HG02588 (cell line): ENCODE data around the gene SETD3.

ENCODE experiments used
- ATAC-seq: cut with Tn5 transposase; IDR thresholded peaks from one replicate; pipeline ENCODE4 v1.9.1; 2021; ENCODE audit warnings: mild to moderate bottlenecking, moderate library complexity; ENCODE audit not compliant: unreplicated experiment

SETD3 gene

GRCh38 chr14:99516871-99517642 lies 36.4 kb upstream of the SETD3 start:
- no peak for ATAC-seq

GRCh38 chr14:99516156-99516870 lies 35.7 kb upstream of the SETD3 start:
- ATAC-seq = no peak

DNA sequence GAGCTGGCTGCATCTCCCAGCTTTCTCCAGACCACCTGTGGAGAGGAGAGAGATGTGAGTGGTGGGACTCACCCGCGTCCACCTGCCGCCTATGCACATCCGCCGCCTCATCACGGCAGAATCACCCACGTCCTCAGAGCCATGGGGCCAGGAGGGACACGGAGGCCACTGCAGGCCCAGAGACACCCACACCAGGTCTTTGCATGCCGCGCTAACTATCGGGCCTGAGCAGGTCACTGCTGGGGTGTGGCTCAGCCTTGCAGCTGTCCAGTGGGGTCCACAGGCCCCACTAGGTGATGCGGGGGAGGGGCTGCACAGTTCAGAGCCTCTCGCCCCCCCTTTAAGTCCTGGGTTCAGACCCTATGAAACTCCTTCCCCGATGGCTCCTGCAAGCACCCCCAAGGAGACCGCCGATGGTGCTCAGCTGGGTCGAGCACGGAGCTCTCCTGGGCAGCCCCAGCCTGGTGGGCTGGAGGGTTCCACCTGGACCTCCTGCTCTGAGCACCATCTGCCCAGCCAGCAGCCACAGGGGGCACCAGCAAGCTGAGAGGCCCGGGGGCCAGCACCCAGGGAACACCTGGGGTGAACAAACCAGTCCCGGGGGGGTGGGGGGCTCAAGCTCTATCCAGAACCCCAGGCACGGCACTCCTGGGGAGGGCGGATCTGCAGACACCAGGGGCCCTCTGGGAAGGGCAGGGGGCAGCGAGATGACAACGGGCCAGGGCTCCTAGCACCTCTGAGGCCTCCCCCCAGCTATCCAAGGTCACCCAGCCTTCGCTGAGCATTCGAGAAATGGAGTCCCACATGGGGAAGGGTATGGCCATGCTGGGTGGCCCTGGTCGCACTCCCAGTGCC lies 34.9 kb upstream of the SETD3 start:
- ATAC-seq = no peak

GRCh38 chr14:99514552-99515300 lies 34.1 kb upstream of the SETD3 start:
- no peak for ATAC-seq

GRCh38 chr14:99513946-99514551 lies 33.4 kb upstream of the SETD3 start:
- no peak for ATAC-seq

DNA sequence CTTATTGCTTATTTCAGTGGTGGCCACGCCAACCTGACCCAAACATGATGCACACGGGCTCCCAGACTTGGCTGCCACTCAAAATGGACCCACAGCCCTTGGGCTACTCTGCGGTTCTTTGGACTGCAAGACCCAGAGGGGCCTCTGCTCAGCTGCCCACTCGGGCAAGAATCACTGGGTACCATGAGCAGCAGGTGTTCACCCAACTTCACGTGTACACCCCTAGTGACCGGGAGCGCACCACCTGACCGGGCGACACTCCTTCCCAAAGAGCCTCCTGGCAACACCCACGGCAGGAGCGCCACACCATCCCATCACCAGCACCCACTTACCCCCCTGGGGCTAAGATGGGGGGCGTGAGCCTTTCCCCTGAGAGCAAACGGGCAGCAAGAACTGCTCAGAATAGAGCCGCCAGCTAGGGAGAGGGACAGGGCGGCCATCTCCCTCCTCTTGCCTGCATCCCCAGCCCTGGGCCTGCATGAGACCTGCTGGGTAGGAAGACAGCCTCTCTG lies 32.6 kb upstream of the SETD3 start:
- ATAC-seq = no peak

GRCh38 chr14:99512571-99513182 lies 32.0 kb upstream of the SETD3 start:
- no peak for ATAC-seq

DNA sequence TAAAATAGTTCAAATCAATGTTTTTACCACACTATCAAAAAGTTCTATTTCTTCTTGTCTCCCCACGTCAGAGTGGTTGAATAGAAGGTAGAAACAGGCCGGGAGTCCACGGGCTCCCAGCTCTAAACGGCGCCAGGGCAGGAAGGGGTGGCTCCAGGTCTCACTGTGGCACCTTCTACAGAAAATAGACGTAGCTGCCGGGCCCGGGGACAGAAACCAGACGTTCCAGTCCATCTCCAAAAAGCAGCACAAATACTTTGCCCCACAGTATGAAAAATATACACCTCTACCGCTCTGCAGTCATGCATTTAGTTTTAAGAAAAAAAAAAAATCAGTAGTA lies 31.4 kb upstream of the SETD3 start:
- ATAC-seq = no peak

DNA sequence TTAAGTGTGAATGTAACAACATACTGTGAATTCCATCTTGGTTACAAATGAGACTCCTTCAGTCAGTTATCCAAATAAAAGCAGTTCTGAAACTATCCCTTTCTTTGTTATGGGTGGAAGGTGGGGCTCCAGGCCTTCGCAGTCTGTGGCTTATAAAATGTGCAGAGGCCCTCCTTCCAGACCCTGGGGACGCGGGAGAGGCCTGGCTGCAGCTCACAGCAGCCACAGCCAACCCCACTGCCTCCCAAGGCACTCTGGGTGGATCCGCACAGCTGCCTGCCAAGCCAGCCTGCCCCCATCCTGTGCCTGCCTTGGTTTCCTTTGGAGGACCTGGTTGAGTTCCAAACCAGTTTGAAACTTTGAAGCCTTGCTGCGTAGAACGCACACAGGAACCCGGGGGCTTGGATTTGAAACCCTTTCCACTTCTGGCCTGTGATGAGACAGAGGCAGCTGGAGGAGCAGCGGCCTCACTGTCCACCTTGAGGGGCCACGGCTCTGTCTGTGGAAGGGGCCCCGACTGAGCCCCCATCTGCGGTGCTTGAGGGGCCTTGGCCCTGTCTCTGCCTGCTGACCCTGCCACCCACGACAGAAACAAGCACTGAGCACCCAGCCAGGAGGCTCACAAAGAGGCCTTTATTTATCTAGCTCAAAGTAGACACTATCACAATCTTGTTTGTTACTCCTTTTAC lies 30.9 kb upstream of the SETD3 start:
- no peak for ATAC-seq

DNA sequence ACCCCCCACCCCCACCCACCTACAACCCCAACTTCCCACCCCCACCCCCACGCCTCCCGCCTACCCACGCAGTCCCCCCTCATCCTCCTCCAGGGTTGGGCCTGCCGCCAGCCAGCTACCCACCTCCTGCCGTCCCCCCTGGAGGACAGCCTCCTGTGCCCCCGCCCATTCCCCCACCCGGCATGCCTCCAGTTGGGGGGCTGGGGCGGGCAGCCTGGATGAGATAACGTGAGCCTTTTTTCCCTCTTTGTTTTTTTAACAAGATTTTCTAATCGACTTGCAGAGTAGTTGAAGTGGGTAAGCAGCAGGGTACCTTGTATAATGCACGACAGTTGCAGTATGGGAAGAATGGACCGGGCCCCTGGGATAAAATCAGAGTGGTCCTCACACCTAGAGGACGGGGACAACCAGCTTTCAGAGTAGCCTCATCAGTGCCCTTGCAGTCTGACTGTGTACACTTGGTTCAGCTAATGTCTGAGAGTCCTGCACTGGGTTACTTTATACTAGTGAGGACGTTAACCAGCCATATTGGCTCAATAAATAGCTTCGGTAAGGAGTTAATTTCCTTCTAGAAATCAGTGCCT lies 30.0 kb upstream of the SETD3 start:
- no peak for ATAC-seq

GRCh38 chr14:99509871-99510555 lies 29.4 kb upstream of the SETD3 start:
- ATAC-seq = no peak

DNA sequence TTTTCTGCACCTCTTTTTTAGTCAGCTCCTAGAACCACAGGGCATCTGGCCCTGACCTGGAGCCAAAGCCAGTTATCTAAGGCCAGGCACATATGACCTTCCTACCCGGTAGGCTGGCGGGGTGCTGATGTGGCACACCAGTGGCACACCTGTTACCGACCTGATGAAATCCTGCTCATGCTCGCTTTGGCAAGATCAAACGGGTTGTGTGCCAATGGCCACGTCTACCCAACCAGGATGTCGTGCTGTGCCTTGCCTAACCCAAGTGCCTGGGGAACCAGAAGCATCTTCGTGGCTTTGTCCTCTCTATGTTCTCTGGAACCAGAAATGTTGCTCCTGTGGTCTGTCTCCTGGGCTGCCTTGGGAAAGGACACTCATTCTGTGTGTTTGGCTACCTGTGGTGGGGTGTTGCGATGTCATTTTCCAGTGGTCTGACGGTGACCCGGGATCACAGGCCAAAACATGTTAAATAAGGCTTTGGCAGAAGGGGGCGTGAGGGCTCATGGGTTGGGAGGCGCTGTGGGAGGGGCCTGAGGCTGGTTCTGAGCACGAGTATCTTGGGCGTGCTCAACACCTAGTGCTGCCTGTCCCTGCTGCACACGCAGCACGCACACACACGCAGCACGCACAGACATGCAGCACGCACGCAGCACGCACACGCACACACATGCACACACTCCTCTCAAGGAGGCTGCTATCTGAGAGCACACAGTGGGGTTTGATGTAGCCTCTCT lies 28.4 kb upstream of the SETD3 start:
- no peak for ATAC-seq

DNA sequence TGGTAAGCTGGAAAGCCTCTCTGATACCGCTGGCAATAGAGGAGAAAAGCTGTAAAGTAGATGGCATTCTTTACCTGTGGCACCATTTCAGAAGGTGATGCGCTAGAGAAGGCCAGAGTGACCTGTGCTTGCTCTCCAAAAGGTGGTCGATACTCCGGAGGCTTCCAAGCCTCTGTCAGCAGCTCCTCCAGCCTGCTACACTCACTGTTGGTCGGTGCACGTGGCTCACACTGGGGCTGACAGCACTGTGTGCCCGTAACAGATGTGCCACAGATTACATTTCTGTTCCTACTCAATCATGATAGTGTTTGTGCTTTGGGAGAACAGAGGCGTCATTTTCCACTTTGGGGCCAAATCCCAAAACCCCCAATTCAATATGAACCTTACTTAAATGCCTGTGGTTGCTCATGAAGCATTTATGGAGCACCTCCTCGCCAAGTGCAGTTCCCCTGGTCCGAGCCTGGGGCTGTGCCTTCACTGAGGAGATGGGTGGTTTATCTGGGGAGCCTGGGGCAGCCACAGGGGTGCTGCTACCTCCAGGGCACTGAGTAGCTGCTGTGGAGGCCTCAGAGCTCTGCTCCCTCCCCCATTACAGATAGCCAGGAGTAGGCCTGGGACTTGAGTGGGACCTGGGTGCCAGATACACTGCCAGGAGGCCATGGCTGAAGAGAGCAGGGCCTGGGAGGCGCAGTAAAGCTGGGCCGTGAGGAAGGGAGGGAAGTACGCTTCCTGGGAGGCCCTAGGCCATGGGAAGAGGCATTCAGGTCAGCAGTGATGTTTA lies 27.4 kb upstream of the SETD3 start:
- ATAC-seq = no peak

DNA sequence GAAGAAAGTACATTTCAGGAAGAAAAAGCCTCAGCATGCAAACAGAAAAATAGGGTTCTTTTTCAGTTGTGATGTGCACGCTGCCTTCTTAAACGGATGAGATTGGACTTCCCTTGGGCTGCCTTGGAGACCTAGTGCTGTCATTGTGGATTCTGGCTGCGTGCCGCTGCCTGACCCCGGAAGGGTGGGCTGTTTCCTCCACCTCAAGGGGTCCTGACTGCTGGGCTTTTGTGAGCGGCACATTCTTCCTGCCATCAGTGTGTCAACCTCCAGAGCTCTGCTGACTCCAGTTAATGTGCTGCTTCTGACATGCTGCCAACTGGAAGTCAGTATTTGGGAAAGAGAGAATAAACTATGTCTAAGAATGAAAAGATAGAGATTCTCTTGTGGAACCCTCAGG lies 25.6 kb upstream of the SETD3 start:
- no peak for ATAC-seq

GRCh38 chr14:99505089-99505488 lies 24.4 kb upstream of the SETD3 start:
- ATAC-seq = no peak

DNA sequence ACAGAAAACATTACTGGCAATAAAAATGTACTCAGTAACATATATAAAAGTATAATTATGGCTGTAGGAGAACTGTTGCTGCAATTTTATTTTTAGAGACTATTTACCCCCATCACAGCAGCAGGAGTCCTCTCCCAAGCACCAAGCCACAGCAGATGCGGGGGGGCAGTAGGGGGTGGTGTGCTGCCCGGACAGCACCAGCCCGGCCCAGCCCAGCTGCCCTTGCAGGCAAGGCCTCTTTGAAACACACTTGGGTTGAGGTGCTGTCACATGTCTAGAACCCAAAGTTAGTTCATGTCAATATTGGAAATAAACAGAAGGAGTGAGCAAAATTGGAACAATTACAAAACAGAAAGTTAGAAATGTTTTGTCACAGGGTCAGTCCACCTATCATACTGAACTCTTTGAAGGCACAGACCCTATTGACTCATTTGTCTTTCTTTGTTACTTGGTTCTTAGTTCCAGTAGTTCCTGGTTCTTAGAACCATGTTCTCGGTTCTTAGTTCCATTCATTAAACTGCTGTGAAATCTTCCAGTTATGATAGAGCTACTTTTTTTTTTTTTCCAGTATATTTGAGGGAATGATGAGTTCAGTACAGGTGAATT lies 23.3 kb upstream of the SETD3 start:
- ATAC-seq = no peak
